GM21423 (cell line): ENCODE data around the gene GAD2.

ENCODE experiments used
- ATAC-seq: cut with Tn5 transposase; IDR thresholded peaks from one replicate; pipeline ENCODE4 v1.9.1; 2021; ENCODE audit warnings: mild to moderate bottlenecking, moderate library complexity; ENCODE audit not compliant: unreplicated experiment

Gene GAD2

DNA sequence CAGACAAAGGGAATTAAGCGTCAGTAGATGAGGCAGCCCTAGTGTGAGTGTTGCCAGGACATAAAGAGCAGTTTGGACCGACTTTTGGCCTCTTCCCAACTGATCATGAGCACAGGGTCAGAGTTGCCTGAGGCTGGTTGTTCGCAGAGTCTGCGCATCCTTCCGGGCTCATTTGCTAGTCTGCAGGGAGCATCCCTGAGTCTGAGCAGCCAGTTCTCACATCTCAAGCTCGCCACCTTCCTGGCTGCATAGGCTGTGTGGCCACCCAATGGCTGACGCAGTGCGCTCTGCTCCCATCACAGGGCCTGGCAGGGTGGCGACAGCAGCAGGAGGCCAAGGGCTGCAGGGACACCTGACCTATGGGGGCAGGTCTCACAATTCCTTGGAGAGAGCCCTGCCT lies 5.0 kb downstream of the GAD2 start:
- no peak for ATAC-seq

DNA sequence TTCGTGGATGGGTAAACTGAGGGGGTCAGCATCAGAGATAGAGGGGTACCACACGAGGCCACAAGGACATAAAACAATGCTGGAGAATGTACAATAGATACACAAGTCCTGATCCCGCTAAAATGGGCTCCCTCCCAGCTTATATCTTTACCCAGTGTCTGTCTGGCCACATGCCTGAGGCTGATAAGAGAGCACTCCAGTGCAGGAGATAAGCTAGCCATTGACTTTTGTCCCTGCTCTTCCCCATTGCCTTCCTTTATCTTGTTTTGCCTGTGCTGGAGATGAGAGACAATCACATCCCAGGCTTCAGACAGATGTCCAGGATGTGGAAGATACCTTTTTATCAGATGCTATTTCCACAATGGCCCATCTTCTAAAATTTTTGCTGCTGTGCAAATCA lies 6.0 kb downstream of the GAD2 start:
- ATAC-seq, result no peak

DNA sequence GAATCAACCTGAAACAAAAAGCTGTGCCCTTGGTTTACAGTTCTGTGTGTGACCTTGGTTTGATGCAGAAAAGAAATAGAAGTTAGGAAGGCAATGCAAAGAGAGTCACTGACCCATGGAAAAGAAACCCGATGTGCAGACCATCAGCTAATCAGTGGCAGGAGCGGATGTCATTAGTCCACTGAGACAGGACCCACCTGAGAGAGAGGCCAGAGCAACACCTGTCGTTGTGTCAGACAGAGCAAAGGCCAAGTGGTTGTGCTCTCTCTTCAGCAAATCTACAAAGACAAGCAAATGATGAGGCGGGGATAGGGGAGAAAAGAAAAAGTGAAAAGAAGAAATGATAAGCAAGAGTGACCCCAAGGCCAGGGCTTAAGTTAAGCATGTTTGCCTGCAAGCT lies 8.7 kb downstream of the GAD2 start:
- ATAC-seq, result no peak

DNA sequence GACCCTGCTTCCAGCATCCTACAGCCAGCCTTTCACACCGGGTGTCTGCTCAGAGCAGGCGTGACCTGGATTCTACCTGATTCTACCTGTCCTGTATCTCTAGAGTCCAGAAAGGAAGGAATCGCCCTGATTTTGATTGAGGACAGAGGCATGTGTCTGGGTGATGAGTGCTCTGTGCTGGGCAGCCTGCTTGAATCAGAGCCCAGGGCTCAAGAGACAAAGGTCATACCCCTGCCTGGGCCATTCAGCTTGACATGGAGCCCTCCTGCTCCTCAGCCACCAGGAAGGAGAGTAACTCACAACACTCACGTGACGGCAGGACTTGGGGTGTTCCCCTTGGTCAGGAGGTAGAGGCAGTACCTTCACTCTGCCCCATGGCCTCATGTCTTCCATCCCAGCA lies 11.2 kb downstream of the GAD2 start:
- no peak for ATAC-seq

DNA sequence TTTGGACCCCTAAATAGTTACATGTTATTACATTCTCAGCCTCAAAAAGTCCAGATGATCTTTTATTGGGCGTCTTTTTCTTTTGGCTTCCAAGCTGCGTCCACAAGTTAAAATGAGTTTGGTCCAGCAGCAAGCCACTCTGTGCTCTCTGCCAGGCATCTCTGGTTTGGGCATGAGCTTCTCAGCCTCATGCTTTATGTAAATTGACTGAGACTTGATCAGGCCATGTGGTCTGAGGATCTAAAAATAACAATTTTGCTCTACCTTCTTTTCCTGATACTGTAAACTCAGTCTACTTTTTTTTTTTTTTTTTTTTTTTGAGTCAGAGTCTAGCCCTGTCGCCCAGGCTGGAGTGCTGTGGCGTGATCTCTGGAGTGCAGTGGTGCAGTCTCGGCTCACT lies 15.6 kb downstream of the GAD2 start:
- no peak for ATAC-seq

DNA sequence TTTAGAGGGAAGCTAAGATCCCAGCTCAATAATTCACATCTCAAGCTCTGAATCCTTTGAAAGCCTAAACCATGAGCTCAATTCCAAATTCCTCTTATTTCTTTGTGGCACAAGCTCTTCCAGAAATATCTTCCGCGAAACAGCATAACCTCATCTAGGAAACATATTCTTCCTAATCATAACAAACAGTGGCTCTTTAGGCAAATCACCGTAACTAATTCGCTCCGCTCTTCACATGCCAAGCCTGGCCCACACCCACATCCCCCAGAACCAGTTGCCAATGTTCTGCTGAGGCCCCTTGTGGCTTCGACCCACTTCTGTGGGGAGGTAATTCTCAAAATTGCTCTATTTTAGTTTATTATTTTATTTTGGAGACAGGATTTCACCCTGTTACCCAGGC lies 19.2 kb downstream of the GAD2 start:
- ATAC-seq, result no peak

DNA sequence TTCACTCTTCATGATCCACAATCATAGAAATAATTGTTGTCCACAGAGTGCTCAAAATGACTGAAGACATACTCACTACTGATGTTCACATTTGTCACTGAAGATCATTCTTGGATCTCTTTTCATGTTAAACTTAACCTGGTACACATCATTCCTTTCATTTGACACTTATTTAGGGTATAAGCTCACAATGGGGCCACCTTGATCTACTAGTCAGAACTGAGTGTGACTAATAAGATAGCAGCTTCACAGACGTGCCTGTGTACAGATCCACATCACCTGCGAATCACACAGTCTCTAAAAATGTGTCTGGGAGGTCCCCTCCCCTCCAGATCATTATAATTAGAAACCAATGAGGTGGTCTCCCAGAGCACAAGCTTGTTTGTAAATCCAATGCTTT lies 21.8 kb downstream of the GAD2 start:
- no peak for ATAC-seq

DNA sequence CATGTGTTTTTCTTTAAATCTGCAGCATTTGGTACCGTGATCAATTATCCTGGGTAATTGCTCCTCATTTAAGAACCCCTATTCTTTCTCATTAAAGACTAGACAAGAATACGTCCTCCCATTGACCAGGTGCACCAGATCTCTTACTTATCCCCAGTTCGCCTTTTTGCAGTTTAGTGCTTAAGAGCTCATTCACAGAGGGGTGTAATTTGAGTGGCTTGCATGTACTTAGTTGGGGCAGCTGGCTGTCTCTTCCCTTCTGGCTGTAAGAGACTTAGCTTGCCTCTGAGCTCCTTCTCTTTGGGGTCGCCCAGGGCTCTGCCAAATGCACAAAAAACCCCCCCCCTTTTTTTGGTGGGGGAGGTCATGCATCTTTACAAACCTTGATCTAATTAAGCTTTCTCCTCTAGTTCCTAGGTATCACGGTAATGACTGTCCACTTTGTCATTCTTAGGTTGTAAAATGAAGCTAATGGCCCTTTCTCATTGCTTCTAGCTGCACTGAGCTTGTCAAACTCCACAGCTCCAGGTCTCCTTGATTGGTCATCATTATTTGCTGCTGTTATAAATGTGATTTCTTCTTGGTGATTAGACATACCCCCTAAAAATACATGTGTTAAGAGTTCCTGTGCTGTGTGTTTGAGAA lies 26.3 kb downstream of the GAD2 start:
- ATAC-seq, result no peak

DNA sequence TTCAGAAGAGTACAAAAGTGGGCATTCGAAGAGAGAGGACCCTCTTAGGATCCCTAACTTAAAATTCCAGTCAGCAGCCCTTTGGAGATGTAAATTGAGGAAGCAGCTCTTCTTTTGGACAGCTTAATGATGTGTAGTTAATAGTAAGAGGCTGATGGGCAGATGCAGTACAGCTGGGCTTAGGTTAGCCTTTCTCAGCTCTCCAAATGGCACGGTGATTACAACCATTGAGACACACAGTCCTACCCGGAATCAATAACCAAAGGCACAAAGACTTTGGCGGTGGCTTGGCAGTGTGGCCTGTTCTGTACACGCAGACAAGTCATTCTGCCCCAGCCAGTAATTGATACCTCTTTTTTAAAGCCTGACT lies 26.8 kb downstream of the GAD2 start:
- no peak for ATAC-seq

DNA sequence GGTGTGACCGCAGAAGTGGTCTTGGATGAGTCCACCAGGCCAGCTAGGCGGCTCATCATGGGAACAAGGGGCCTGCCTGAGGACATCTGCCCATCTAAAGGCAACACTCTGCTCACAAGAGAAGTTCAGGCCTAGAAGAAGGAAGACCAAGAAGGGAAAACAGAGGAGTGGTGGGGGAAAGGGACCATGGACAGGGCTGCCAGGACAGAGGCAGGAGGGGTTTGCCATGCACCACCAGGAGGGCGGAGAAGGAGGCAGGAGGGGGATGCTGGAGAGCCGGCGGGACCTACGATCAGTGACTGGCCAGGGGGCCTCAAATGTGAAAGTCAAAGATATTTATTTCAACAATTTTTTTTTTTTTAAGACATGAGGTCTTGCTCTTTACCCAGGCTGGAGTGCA lies 33.1 kb downstream of the GAD2 start:
- no peak for ATAC-seq

DNA sequence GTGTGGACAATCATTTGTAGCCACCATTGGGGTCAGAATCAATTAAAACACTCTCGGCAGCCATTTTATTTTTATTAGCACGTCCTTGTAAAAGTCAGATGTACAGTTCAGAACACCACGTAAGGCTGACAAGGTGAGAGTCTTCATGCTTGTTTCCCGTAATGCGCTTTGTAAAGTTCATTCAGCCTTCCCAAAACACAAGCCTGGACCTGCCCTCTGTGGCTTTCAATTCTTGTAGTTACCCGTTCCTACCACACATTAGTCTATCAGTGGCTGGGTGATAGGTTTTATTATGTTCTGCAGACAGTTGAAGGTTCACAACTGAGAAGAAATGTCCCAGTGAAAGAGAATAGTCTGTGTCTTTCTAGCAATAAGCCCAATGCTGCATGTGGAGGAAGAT lies 35.4 kb downstream of the GAD2 start:
- no peak for ATAC-seq

DNA sequence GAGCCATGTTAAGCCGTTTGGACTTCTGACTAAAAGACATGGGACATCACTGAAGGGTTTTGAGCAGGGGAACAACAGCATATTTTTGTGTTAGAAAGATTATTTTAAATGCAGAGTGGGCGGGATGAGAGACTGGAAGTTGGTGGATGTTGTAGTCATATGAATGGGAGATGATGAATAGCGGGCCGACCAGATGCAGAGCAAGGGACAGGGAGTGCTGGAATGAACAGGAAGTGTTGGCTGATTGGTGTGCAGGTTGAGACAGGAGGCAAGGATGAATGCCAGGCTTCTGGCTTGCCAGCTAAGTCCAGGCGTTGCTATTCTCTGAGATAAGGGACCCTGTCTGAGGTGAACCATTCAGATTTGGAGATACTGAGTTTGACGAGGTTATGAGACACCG lies 38.0 kb downstream of the GAD2 start:
- ATAC-seq, result no peak

DNA sequence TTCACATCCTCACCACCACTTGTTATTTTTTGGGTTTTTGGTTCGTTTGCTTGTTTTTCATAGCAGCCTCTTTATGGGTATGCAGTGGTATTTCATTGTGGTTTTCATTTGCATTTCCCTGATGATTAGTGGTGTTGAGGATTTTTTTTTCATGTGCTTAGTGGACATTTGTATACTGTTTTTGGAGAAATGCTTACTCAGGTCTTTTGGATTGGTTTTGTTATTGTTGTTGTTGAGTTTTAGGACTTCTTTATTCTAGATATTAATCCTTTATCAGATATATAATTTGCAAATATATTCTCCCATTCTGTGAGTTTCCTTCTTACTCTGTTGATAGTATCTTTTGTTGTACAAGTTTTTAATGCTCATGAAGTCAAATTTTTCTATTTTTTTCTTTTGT lies 42.8 kb downstream of the GAD2 start:
- no peak for ATAC-seq

DNA sequence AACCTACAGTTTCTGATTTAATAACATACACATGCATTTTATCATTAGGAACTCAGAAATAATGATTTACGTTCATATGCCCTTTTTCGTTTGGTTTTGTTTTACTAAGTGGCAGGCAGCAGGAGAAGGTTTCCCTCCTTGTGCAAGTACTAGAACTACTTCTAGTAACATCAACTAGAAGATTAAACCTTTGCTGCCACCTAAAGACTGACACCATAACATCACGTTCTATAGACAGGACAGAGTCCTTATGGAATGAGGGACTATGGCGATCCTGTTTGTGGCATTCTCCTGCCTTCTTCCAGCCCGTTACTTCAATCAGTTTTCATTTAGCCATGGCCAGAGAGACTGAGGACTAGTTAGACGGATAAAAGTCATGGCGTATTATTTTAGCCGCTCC lies 53.2 kb downstream of the GAD2 start:
- no peak for ATAC-seq

DNA sequence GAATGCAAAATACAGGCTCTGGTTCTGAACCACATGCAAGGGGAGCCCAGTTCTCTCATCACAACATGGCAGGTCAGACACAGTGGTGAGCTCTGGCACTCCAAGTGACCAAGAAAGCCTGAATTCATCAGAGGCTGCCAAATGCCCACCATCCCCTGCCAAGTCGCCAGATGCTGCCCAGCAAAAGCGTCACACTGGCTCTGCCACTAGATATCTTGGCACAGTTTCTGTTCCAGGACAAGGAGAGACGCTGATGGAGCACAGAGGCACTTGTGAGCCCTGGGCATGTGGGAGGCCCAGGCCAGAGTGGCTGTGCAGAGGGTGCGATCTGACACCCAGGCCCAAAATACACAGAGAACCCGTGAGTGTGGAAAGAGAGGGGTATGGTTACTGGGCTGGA lies 57.8 kb downstream of the GAD2 start:
- no peak for ATAC-seq

DNA sequence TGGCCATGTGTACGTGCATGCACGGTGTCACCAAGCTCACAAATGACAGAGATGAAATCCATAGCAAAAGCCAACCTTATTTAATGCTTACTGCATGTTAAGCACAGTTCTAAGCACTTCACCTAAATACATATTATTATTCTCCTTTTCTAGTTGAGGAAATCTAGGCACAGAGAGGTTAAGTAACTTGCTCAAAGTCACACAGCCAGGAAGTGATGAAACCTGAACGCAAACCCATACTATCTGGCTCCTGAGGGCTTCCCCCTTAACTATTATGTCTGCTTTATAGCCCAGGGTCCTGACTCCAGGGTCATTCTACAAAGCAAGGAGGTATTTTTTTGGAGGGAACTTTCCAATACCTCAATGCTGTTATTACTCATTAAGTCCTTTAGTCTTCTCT lies 61.7 kb downstream of the GAD2 start:
- ATAC-seq, result no peak

DNA sequence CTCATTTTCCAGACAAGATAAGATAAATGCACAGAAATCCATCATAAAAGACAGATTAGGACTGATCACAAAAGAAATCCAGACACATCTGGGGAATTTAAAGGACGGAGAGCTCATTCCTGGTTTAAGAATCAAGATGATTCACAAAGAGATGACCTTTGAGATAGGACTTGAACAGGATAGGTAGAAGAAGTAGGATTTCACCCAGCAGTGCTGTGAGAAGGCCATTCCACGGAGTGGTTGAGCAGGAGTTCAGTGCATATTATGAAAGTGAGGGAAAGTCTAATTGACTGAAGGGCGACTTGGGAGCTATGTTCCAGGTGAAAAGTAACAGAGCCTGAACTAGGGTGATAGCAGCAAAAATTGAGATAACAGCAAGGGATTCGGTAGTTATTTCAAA lies 73.7 kb downstream of the GAD2 start:
- ATAC-seq, result no peak

DNA sequence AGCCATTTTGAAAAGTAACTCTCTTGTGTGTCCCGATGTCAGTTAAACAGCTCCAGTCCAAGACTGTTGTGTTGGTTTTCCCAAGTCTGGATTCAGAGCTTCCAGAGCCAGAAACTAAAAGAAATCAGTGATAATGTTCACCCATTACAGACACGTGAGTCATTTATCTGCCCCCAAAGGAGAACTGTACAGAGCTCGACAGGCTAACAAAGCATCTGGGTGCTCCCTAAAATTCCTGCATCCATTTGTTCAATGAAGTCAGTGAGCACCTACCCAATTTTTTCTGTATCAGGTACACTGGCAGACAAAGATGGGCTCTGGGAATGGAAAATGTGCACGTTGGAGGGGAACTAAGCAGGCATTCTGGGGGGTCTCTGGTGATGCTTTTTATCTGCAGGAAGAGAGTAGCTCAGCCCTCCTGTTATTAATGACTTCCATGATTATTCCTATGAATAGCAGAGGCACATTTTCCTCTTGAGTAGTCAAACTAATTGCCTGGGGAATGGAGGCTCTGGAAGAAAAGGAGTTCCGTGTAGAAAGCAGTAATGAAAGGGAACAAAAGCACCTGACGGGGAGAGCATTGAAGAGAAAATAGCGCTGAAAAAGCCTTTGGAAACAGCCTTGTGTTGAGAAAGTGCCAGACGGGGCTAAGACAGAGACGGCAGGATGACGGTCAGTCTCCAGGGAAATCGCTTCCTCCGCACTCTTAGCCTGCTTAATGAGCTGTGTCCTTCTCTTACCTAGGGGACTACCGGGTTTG lies 75.3 kb downstream of the GAD2 start:
- ATAC-seq, result no peak

DNA sequence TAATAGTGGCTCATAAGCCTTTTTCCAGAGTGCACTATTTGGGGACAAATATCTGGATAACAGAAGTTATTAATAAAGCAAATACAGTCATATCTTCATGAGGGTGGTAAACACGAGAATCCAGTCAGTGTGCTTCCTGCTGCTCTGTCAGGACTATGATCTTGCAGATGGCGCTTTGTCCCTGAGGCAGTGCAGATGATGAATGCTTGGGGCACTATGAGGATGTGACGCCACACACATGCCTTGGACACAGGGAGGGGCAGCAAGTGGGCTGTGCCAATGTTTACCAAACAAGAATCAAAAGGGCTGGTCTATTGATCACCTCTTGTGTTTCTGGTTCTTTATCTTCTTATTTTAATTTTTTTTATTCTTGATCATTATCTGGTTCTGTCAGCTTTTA lies 79.8 kb downstream of the GAD2 start:
- no peak for ATAC-seq

DNA sequence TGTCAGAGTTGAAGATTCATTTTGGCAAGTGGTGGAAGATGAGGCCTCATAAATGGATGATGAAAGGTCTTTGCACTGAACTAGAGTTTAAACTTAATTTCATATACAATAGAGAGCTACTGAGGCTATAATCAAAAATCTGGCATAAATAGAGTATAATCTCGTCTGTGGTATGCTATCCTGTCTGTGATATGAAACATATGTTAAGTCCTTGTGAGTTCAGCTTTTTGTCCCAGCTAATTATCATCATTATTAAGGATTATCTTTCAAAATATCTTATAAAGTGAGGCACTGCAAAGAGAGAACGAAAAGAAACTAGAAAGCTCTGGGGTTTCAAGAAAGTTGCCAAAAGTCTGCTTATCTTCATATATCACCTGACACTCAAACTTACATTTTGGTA lies 83.4 kb downstream of the GAD2 start:
- no peak for ATAC-seq

DNA sequence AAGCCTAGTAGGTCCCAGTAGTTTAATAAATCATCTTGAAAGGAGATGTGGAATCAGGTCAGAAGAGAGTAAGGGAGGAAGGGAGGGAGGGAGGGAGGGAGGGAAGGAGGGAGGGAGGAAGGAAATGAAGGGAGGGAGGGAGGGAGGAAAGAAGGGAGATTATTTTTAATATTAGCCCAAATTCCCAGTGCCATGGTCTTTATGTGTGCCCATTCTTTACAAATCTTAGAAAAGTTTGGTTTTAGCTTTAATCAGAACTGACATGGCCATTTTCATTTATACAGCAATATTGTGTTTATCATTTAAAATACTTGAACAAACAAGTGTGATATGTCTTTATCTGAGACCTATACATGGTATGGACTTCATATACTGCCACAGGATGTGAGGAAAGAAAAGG lies 86.8 kb downstream of the GAD2 start:
- ATAC-seq, result no peak

DNA sequence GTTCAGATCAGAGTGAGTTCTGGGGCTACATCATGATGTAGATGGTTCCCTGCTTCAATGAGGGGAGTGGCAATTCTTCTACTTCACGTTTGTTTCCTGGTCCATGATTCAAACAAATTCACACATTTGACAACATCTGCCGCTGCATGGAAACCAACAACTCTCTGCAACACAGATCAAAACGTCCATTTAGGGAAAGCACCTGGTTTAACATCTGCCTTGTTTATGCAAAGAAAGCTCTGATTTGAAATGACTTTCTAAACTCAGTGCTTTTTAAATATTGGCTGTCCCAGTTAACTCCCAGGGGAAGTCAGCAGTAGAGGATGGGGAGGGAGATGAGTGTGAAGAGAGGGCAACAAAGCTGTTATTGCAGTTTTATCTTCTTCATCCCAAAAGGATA lies 93.8 kb downstream of the GAD2 start:
- no peak for ATAC-seq

DNA sequence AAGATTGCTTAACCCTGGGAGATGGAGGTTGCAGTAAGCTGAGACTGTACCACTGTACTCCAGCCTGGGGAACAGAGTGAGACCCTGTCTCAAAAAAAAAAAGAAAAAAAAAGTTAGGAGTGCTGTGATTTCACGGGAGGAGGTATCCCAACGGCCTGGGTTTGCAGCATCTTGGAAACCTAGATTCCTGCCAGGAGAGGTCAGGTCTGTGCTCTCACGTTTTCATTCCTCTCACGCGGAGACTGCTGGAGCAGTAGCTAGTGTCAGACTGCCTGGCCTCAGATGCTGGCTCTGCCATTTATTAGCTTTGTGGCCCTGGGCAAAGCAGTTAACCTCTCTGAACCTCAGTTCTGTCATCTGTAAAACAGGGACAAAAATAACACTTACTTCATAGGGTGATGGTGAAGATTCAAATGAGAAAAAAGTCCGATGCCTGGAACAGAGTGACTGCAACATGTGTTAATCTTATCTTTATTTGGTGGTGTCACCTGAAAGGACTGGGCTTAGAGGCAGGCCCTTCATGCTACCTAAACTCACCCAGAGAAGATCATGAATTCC lies 94.9 kb downstream of the GAD2 start:
- ATAC-seq, result no peak
